ENCODE data around the gene PCDH1. TPM values are rescaled to one million over a fixed set of nuclear protein-coding genes. Genes with fewer than 3 reads are reported as not detected.

The PCDH1 gene
- total and polyA plus RNA-seq, 2 donors (not counting 3 experiments of a cell fraction or from before 2014, with no cell fraction given) = 113 to 136 TPM

DNA sequence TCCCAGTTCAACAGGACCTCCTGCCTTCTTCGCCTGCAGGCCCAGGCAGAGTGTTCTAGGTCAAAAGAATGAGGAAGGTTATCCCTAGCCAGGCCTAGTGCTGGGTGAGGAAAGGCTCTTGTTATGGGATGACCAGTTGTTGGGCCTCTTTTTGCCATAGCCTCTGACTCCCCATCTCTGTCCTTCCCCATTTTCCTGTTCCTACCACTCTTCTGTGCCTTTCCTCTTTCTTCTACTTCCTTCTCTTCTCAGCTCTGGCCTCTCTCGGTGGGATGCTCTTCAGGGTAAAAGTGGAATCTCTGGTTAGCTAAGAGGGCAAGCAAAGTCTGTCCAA is 1.2 kb upstream of the PCDH1 start:
- DNase-seq (ENCODE audit: low read depth, low spot score) (no peak), FAIRE-seq (no peak)
- H2AFZ ChIP-seq (ENCODE audit: low read depth, low read length) = no peak overlapping the region
- H3K36me3 ChIP-seq (ENCODE audit: control insufficient read depth in 2 of 2, extremely low read depth in 1 of 2, insufficient read depth in 2 of 2, low read length in 2 of 2) = no peaks in the 10 kb centered on the region
- H3K4me2 ChIP-seq (ENCODE audit: insufficient read depth, low read length) = no peak overlapping the region
- no peaks in the 10 kb centered on the region for H3K9me1 ChIP-seq (replicated peaks; ENCODE audit: control insufficient read depth, extremely low read depth, insufficient read depth, low read length)
- TF ChIP-seq, protein P1, sequence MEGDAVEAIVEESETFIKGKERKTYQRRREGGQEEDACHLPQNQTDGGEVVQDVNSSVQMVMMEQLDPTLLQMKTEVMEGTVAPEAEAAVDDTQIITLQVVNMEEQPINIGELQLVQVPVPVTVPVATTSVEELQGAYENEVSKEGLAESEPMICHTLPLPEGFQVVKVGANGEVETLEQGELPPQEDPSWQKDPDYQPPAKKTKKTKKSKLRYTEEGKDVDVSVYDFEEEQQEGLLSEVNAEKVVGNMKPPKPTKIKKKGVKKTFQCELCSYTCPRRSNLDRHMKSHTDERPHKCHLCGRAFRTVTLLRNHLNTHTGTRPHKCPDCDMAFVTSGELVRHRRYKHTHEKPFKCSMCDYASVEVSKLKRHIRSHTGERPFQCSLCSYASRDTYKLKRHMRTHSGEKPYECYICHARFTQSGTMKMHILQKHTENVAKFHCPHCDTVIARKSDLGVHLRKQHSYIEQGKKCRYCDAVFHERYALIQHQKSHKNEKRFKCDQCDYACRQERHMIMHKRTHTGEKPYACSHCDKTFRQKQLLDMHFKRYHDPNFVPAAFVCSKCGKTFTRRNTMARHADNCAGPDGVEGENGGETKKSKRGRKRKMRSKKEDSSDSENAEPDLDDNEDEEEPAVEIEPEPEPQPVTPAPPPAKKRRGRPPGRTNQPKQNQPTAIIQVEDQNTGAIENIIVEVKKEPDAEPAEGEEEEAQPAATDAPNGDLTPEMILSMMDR (IDR thresholded peaks at IDR 0.05; ENCODE audit: extremely low read depth in 1 of 2, insufficient read depth in 1 of 2, low read depth in 1 of 2, low read length in 2 of 2) = no peak
- TF ChIP-seq, protein P2, sequence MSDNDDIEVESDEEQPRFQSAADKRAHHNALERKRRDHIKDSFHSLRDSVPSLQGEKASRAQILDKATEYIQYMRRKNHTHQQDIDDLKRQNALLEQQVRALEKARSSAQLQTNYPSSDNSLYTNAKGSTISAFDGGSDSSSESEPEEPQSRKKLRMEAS (IDR thresholded peaks at IDR 0.05; ENCODE audit: insufficient read depth, insufficient read length) = no peak
- no peak for TF ChIP-seq POLR2A (IDR thresholded peaks at IDR 0.05; ENCODE audit: low read depth, low read length)
- no peak for TF ChIP-seq EZH2 (IDR thresholded peaks at IDR 0.05; ENCODE audit: borderline replicate concordance, low read depth, low read length, severe bottlenecking)
- TF ChIP-seq MYC (IDR thresholded peaks at IDR 0.05; ENCODE audit: low read depth, low read length) = no peak
- no peak for TF ChIP-seq FOS (IDR thresholded peaks at IDR 0.05; ENCODE audit: borderline replicate concordance, insufficient read depth, low read length)
- TF ChIP-seq JUN (IDR thresholded peaks at IDR 0.05; ENCODE audit: borderline replicate concordance, insufficient read depth, insufficient read length, low read depth) = no peak
- TF ChIP-seq POLR2AphosphoS5 (IDR thresholded peaks at IDR 0.05; ENCODE audit: insufficient read depth, low read depth, low read length) = no peak
- no peak for TF ChIP-seq GATA2 (IDR thresholded peaks at IDR 0.05; ENCODE audit: insufficient read depth, insufficient read length, low read depth, low read length)
- H3K4me3 ChIP-seq (replicated peaks in 1 of 3; ENCODE audit: insufficient read depth in 1 of 3, low read depth in 1 of 3, low read length in 3 of 3) = no peak overlapping the region
- POLR2A ChIA-PET = interaction anchor here (0.6 to 1.3 kb wide), 2 partner anchors 89 to 122 kb away, joined by 5 to 6 read pairs; no protein-coding TSS in a partner anchor
- dilution Hi-C loops (cut with MboI; ENCODE audit: extremely low pct_ligation_motif_present, low sequenced_read_pairs) = loop anchor here (25.0 kb wide), 1 partner anchor 142 kb away; no protein-coding TSS in a partner anchor
- peaks cover 17% of the 10 kb centered on the region for H3K4me1 ChIP-seq (ENCODE audit: control insufficient read depth, extremely low read depth, insufficient read depth, low read length)
- no peaks in the 10 kb centered on the region for H4K20me1 ChIP-seq (replicated peaks; ENCODE audit: control insufficient read depth, extremely low read depth, insufficient read depth, low read length)
- no peak overlapping the region for H3K27ac ChIP-seq (ENCODE audit: insufficient read depth, low read depth, low read length)
- intact Hi-C loops (cut with micrococcal nuclease) = loop anchor here (1.0 to 5.0 kb wide), 8 partner anchors 42 to 214 kb away; no protein-coding TSS in a partner anchor
- peaks cover 26 to 33% of the 10 kb centered on the region in 2 experiments for H3K27me3 ChIP-seq (ENCODE audit: control insufficient read depth in 2 of 2, insufficient read depth in 2 of 2, low read length in 2 of 2)
- BruUV-seq (replicated peaks) = no TSS peak
- no peak overlapping the region for H3K9ac ChIP-seq (replicated peaks; ENCODE audit: extremely low read depth, insufficient read depth, low read length)
- CTCF ChIA-PET = interaction anchor here (0.6 to 8.4 kb wide), 55 partner anchors 8 to 287 kb away, joined by 3 to 233 read pairs (median 6); partner anchors contain the start of genes ARAP3, DELE1, DIAPH1 and PCDH12
- H3K79me2 ChIP-seq (ENCODE audit: control insufficient read depth, insufficient read depth, low read length) = peaks cover 36% of the 10 kb centered on the region
- no peaks in the 10 kb centered on the region for H3K9me3 ChIP-seq (replicated peaks; ENCODE audit: control insufficient read depth, insufficient read depth, low read length)
